MG63 (cell line): ENCODE data around the gene PI4KB. TPM values are rescaled to one million over a fixed set of nuclear protein-coding genes. Genes with fewer than 3 reads are reported as not detected.
"Not testable (repeated sequence)": the region's sequence is repeated elsewhere in the genome, so short reads cannot be mapped to it uniquely, and the experiment has no call there.

ENCODE experiments used
- DNase-seq: peaks from one replicate; pipeline ENCODE4 v3.0.0-alpha.2; 2020
- H3K27me3 ChIP-seq: fragments of 250-450 bp; sonication (Bioruptor Pico); 2 replicates; pipeline ENCODE4 v1.5.1; 2020; ENCODE audit warnings: mild to moderate bottlenecking, moderate library complexity
- H3K36me3 ChIP-seq: fragments of 250-450 bp; sonication (Bioruptor Pico); 2 replicates; pipeline ENCODE4 v1.5.1; 2020; ENCODE audit warnings: mild to moderate bottlenecking, moderate library complexity
- H3K4me3 ChIP-seq: fragments of 250-450 bp; sonication (Bioruptor Pico); 2 replicates; pipeline ENCODE4 v1.5.1; 2020; ENCODE audit warnings: mild to moderate bottlenecking, moderate library complexity
- H3K9me3 ChIP-seq: fragments of 250-450 bp; sonication (Bioruptor Pico); 2 replicates; pipeline ENCODE4 v1.5.1; 2020; ENCODE audit warnings: mild to moderate bottlenecking, moderate library complexity
- total RNA-seq: library from RNA; depleted of rRNA; stranded (reverse); fragments of >200 nt; shearing (Covaris generic); gene quantifications from 2 replicates; pipeline ENCODE4 v1.2.3, GENCODE V29; 2014; ENCODE audit warnings: low replicate concordance

PI4KB gene
- total RNA-seq, 1 experiment from 2014 or later, result 42.2 TPM

- H3K36me3 ChIP-seq, DNase-seq, H3K4me3 ChIP-seq: not testable (repeated sequence)
Measured at GRCh38 chr1:151350323-151350722, 23.1 kb upstream of the PI4KB start.

DNA sequence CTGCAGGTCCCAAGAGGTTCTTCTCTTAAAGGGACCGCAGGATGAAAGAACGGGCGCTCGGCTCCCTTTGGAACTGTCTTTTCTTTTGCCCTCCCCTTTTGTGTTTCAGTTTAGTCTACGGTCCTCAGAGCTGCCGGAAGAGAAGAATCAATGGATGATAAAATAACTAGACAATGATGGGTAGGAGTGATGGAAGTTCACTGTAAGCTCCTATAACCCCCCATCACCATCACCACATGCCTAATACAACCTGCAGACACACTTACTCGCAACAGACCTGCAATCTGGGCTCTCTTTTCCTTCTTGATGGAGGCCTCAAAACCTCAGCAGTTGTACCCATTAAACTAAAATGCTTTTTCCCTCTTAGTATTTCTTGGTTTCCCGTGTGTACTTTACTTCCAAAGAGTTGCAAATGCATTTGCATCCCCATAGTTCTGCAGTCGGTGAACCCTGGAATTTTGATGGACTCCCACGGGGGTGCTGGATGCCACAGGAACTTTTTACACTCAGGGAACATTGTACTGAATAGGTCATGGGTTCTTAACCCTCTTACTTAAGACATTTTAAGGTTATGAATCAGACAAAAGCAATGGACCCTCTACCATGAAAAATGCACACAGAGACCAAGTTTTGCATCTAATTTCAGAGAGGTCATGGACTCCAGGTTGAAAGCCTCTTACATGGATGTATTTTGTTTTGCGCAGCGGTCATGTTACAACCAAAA is 20.5 kb upstream of the PI4KB start:
- Histone ChIP-seq H3K27me3 (no peaks in the 10 kb centered on the region), H3K9me3 (peaks cover 19% of the 10 kb centered on the region), H3K36me3 (peaks cover 26% of the 10 kb centered on the region), H3K4me3 (peak overlapping the region; percentile 65)
- DNase-seq, result no peak

More at GRCh38 chr1:151350323-151350722, 23.1 kb upstream of the PI4KB start:
- H3K9me3 ChIP-seq, result peaks cover 26% of the 10 kb centered on the region
- not testable (repeated sequence) for H3K27me3 ChIP-seq

DNA sequence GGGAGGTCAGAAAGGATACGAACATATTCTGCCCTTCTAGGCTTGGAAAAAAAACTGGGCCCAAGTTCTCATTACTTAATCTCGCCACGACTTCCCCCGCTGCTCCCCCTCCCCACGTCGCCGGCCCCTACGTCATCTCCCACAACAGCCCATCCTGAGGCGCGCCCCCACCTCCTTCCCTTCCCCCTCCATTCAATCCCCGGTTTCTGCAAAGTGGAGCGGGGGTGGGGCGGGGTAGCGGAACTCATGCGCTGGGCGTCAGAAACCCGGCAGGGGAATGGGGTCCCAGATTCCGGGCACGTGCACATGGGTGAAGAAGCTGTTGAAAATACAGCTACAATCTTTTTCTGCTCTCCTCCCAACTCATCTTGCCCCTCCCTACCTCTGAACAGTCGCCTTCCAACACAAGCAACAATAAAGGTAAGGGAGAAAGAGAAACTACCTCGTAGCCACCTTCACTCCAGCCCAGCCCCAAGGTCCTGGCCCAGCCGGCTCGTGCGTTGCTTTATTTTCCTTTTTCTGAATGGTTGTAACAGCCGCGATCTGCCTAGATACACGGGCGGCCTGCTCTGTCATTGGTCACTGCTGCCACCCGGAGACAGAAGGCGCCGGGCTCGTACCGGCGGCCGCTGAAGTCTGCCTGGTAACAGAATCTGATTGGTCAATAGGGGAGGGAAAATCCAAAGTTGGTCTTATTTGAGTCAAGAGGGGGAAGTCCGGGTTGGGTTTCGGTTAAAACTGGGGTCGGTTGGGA is 19.7 kb upstream of the PI4KB start, which contains the start of gene RFX5:
Gene RFX5 (minus strand): TSS at position 484 of the 754 bp plus-strand sequence. CDS start 932 bp downstream, outside the sequence.
- no peaks in the 10 kb centered on the region for H3K27me3 ChIP-seq
- peaks cover 26% of the 10 kb centered on the region for H3K36me3 ChIP-seq
- peak; percentile 97 for DNase-seq

DNA sequence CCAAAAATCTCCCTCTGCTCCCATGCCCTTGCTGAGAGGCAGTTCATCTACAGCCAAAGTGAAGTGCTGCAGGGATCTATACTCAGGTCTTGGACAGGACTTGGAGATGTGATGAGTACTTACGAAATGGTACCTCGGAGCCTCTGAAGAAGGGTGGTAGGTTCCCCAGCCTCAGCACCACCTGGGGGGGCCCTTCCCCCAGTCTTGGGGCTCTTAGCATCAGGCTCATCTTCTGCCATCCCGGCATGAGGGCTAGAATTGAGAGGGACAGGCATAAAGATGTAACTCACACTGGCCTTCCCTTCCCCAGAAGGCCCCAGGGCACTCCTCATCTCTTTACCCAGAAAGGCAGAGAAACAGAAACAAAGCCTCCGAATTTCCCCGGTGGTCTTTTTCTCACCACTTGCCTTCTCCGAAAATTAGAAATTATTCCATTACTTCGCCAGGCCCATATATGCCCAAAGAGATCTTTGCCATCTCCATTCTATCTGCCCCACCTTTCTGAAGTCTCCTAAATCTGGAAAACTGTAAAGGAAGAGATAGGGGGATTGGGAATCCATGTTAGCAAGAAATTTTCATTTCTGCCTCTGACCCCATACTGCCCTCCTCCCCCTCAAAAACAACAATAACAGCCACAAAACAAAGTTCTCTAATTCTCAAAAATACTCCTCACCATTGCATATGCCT is 19.0 kb upstream of the PI4KB start:
- peaks cover 6% of the 10 kb centered on the region; the same call in 1 of the 2 replicates for H3K9me3 ChIP-seq
- peak overlapping the region; percentile 65 for H3K4me3 ChIP-seq
- DNase-seq, result no peak
- peaks cover 28% of the 10 kb centered on the region for H3K36me3 ChIP-seq
- H3K27me3 ChIP-seq, result no peaks in the 10 kb centered on the region

More for the DNA sequence above, 19.7 kb upstream of the PI4KB start, which contains the start of gene RFX5:
- Histone ChIP-seq H3K9me3 (peaks cover 11% of the 10 kb centered on the region), H3K4me3 (peak within 1 kb of the TSS; percentile 65)

GRCh38 chr1:151344291-151344690 is 17.1 kb upstream of the PI4KB start:
- no peak for DNase-seq
- Histone ChIP-seq H3K27me3 (no peaks in the 10 kb centered on the region), H3K36me3 (peaks cover 28% of the 10 kb centered on the region), H3K9me3 (peaks cover 3% of the 10 kb centered on the region; the same call in 1 of the 2 replicates), H3K4me3 (no peak overlapping the region)

DNA sequence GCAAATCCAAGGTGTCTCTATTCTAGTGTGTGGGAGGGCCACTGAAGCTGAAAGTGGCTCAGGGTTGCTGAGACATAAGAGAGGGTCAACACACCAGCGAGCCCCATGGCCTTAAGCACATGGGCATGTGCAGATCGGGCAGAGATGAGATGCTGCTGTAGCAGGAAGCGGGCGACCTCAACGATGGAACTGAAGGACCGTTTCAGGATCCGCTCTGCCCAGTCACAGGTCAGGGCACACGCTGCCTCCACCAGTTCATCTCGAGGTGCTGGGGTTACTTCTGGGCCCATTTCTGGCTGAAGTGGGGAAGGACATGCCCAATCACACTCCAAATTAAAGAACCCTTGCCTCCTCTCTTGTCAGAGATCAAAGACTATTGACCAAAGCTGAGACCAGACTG is 16.4 kb upstream of the PI4KB start:
- peaks cover 3% of the 10 kb centered on the region; the same call in 1 of the 2 replicates for H3K9me3 ChIP-seq

GRCh38 chr1:151342569-151342968 is 15.4 kb upstream of the PI4KB start:
- no peak overlapping the region for H3K4me3 ChIP-seq
- H3K27me3 ChIP-seq, result no peaks in the 10 kb centered on the region
- H3K9me3 ChIP-seq, result no peaks in the 10 kb centered on the region; the same call in 1 of the 2 replicates
- H3K36me3 ChIP-seq, result peaks cover 28% of the 10 kb centered on the region
- no peak for DNase-seq

More for the DNA sequence above, 16.4 kb upstream of the PI4KB start:
- H3K4me3 ChIP-seq, result no peak overlapping the region
- peaks cover 28% of the 10 kb centered on the region for H3K36me3 ChIP-seq
- no peak for DNase-seq
- H3K27me3 ChIP-seq, result no peaks in the 10 kb centered on the region

- Histone ChIP-seq H3K27me3 (no peaks in the 10 kb centered on the region), H3K4me3 (no peak overlapping the region), H3K9me3 (no peaks in the 10 kb centered on the region), H3K36me3 (peaks cover 28% of the 10 kb centered on the region)
- no peak for DNase-seq
Measured at GRCh38 chr1:151342021-151342420, 14.8 kb upstream of the PI4KB start.

- Histone ChIP-seq H3K36me3 (peaks cover 27% of the 10 kb centered on the region), H3K9me3 (no peaks in the 10 kb centered on the region), H3K4me3 (no peak overlapping the region), H3K27me3 (no peaks in the 10 kb centered on the region)
- peak; percentile 48 for DNase-seq
Measured at GRCh38 chr1:151340870-151341754, 13.9 kb upstream of the PI4KB start.

- H3K4me3 ChIP-seq, result no peak overlapping the region
- no peaks in the 10 kb centered on the region for H3K9me3 ChIP-seq
- peaks cover under 1% of the 10 kb centered on the region; the same call in 1 of the 2 replicates for H3K36me3 ChIP-seq
- no peaks in the 10 kb centered on the region for H3K27me3 ChIP-seq
- no peak for DNase-seq
Measured at GRCh38 chr1:151336556-151336955, 9.3 kb upstream of the PI4KB start.

GRCh38 chr1:151334822-151335221 is 7.6 kb upstream of the PI4KB start:
- Histone ChIP-seq H3K4me3 (no peak overlapping the region), H3K36me3 (no peaks in the 10 kb centered on the region), H3K27me3 (no peaks in the 10 kb centered on the region), H3K9me3 (no peaks in the 10 kb centered on the region)
- DNase-seq, result no peak

GRCh38 chr1:151327903-151328674 is 873 bp upstream of the PI4KB start:
- no peaks in the 10 kb centered on the region for H3K27me3 ChIP-seq
- no peaks in the 10 kb centered on the region for H3K9me3 ChIP-seq
- peak overlapping the region; percentile 61 for H3K4me3 ChIP-seq
- peak; percentile 43 for DNase-seq
- peaks cover 38% of the 10 kb centered on the region for H3K36me3 ChIP-seq

DNA sequence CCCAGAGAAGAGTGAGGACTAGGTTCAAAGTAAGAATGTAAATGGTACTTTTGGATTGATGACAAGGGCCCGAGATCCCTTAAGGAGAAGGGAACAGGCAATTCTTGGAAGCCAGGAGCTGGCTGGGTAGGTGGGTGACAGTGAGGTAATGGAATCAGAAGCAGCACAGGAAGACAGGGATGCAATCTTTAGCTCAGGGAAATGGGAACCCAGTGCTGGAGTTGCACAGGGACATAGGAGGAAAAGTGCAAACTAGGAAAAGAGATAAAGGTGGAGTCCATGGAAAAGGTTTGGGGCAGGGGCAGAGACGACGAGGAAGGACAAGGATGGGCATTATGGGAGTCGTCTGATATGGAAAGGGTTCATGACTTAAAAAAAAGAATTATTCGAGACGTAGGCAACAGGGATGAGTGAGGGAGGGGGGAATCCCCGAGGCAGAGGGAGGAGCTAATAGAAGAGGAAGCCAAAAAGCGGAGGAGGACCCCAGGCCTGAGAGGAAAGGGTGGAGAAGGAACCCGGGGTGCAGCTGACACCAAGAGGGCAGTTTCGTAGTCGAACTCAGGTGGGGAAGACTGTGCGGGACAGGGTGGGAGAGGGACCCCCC is 495 bp downstream of the PI4KB start:
- peak overlapping the region; percentile 61 for H3K4me3 ChIP-seq
- H3K9me3 ChIP-seq, result no peaks in the 10 kb centered on the region
- no peaks in the 10 kb centered on the region for H3K27me3 ChIP-seq
- DNase-seq, result peak; percentile 54
- peaks cover 51% of the 10 kb centered on the region for H3K36me3 ChIP-seq

DNA sequence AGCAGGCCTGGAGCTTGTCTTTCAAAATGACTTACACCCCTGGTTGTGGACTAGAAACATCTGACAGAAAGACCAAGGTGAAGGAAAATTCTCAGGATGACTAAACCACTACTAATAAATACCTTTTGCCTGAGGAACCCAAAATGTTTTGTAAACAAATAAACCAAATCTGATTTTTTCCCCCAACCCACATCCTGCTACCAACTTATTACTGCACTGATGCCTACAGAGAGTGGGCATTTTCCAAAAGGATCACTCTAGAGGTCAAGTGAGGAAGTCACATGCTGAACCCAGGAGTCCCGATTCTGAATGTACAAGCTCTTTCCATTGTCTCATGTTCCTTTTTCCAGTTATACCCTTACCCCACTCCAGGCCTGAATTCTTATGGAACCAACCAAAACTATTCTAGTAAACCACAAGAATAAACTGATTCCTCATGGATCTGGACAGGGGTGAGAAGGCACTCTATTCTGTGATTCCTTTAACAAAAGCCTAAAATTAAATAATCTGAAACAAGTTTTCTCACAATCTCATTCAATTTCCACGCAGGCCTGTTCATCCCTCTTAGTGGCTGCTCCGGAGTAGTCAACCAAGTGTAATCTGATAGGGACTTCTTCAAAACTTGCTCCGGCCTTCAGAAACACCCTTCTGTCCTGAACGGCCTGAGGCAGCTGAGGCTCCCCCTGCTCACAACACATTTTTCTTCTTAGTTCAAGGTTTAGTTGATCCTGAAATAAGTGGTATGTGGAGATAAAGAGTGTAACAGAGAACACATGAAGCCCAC is 1.4 kb downstream of the PI4KB start:
- DNase-seq, result no peak
- Histone ChIP-seq H3K36me3 (peaks cover 54% of the 10 kb centered on the region), H3K27me3 (no peaks in the 10 kb centered on the region)

More for the DNA sequence above, 1.4 kb downstream of the PI4KB start:
- Histone ChIP-seq H3K9me3 (no peaks in the 10 kb centered on the region), H3K4me3 (peak overlapping the region; percentile 61)
